Measurements from ENCODE around the gene REST.

GRCh38 chr4:56940971-56941370 is 33.3 kb downstream of the REST start:
- TF ChIP-seq POLR2A (IDR thresholded peaks at IDR 0.05) (no peak), CTCF (IDR thresholded peaks at IDR 0.05) (no peak)

Measured in suprapubic skin (tissue), 3 donors.